ENCODE data around the gene STK32B. TPM values are rescaled to one million over a fixed set of nuclear protein-coding genes. Genes with fewer than 3 reads are reported as not detected.

The STK32B gene
- total and polyA plus RNA-seq, 2 of the 8 experiments (the other 6 are each of a cell fraction or from before 2014, with no cell fraction given) = 2.3 to 2.5 TPM

DNA sequence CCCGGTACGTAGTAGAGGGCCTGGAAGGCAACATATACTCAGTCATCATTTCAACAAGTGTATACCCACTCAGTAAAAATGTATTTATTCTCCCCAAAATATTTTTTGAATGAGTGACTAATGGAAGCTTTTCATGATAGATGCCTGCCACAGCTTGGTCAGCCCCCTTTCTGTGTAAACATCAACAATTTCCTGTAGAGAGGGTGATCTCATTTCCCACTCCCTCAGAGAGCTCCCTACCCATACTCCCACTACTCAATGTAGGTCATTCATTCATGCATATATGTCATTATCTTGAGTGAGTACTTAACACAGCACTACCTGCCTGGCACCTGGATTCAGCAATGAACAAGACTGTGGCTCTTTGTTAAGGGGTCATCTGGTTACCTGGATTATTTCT is 81.9 kb downstream of the STK32B start (continued):
- TF ChIP-seq, protein P1, sequence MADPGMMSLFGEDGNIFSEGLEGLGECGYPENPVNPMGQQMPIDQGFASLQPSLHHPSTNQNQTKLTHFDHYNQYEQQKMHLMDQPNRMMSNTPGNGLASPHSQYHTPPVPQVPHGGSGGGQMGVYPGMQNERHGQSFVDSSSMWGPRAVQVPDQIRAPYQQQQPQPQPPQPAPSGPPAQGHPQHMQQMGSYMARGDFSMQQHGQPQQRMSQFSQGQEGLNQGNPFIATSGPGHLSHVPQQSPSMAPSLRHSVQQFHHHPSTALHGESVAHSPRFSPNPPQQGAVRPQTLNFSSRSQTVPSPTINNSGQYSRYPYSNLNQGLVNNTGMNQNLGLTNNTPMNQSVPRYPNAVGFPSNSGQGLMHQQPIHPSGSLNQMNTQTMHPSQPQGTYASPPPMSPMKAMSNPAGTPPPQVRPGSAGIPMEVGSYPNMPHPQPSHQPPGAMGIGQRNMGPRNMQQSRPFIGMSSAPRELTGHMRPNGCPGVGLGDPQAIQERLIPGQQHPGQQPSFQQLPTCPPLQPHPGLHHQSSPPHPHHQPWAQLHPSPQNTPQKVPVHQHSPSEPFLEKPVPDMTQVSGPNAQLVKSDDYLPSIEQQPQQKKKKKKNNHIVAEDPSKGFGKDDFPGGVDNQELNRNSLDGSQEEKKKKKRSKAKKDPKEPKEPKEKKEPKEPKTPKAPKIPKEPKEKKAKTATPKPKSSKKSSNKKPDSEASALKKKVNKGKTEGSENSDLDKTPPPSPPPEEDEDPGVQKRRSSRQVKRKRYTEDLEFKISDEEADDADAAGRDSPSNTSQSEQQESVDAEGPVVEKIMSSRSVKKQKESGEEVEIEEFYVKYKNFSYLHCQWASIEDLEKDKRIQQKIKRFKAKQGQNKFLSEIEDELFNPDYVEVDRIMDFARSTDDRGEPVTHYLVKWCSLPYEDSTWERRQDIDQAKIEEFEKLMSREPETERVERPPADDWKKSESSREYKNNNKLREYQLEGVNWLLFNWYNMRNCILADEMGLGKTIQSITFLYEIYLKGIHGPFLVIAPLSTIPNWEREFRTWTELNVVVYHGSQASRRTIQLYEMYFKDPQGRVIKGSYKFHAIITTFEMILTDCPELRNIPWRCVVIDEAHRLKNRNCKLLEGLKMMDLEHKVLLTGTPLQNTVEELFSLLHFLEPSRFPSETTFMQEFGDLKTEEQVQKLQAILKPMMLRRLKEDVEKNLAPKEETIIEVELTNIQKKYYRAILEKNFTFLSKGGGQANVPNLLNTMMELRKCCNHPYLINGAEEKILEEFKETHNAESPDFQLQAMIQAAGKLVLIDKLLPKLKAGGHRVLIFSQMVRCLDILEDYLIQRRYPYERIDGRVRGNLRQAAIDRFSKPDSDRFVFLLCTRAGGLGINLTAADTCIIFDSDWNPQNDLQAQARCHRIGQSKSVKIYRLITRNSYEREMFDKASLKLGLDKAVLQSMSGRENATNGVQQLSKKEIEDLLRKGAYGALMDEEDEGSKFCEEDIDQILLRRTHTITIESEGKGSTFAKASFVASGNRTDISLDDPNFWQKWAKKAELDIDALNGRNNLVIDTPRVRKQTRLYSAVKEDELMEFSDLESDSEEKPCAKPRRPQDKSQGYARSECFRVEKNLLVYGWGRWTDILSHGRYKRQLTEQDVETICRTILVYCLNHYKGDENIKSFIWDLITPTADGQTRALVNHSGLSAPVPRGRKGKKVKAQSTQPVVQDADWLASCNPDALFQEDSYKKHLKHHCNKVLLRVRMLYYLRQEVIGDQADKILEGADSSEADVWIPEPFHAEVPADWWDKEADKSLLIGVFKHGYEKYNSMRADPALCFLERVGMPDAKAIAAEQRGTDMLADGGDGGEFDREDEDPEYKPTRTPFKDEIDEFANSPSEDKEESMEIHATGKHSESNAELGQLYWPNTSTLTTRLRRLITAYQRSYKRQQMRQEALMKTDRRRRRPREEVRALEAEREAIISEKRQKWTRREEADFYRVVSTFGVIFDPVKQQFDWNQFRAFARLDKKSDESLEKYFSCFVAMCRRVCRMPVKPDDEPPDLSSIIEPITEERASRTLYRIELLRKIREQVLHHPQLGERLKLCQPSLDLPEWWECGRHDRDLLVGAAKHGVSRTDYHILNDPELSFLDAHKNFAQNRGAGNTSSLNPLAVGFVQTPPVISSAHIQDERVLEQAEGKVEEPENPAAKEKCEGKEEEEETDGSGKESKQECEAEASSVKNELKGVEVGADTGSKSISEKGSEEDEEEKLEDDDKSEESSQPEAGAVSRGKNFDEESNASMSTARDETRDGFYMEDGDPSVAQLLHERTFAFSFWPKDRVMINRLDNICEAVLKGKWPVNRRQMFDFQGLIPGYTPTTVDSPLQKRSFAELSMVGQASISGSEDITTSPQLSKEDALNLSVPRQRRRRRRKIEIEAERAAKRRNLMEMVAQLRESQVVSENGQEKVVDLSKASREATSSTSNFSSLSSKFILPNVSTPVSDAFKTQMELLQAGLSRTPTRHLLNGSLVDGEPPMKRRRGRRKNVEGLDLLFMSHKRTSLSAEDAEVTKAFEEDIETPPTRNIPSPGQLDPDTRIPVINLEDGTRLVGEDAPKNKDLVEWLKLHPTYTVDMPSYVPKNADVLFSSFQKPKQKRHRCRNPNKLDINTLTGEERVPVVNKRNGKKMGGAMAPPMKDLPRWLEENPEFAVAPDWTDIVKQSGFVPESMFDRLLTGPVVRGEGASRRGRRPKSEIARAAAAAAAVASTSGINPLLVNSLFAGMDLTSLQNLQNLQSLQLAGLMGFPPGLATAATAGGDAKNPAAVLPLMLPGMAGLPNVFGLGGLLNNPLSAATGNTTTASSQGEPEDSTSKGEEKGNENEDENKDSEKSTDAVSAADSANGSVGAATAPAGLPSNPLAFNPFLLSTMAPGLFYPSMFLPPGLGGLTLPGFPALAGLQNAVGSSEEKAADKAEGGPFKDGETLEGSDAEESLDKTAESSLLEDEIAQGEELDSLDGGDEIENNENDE (IDR thresholded peaks at IDR 0.05; ENCODE audit: insufficient replicate concordance, low read length) = no peak
- TF ChIP-seq, protein P2, sequence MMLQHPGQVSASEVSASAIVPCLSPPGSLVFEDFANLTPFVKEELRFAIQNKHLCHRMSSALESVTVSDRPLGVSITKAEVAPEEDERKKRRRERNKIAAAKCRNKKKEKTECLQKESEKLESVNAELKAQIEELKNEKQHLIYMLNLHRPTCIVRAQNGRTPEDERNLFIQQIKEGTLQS (IDR thresholded peaks at IDR 0.05; ENCODE audit: insufficient read depth, low read depth, low read length) = no peak
- no peak for TF ChIP-seq NRF1 (IDR thresholded peaks at IDR 0.05; ENCODE audit: low read depth, low read length)
- no peak for TF ChIP-seq SAP30 (IDR thresholded peaks at IDR 0.05; ENCODE audit: insufficient read depth, insufficient replicate concordance, low read length)
- no peak for TF ChIP-seq POU5F1 (IDR thresholded peaks at IDR 0.05; ENCODE audit: low read depth, low read length)
- TF ChIP-seq SIRT6 (IDR thresholded peaks at IDR 0.05; ENCODE audit: low read length) = no peak
- no peak for TF ChIP-seq CHD1 (IDR thresholded peaks at IDR 0.05; ENCODE audit: low read depth, low read length)
- no peak for TF ChIP-seq CBX5 (IDR thresholded peaks at IDR 0.05; ENCODE audit: low read depth, low read length)
- no peak for TF ChIP-seq BACH1 (IDR thresholded peaks at IDR 0.05; ENCODE audit: low read length)
- TF ChIP-seq EGR1 (IDR thresholded peaks at IDR 0.05; ENCODE audit: borderline replicate concordance, low read depth, low read length) = no peak
- TF ChIP-seq JUND (IDR thresholded peaks at IDR 0.05; ENCODE audit: low read length) = no peak

All from H1 (cell line).